Fibroblast of lung (primary cell): ENCODE results near the gene ADAMTS6.

Experiments used
- CTCF ChIP-seq, 2 donors: IDR thresholded peaks in 1 of 2; conservative IDR thresholded peaks in 1 of 2; 1 replicate in 1 of 2; 2 replicates in 1 of 2; pipeline ENCODE4 v1.5.1; 2011 to 2012; ENCODE audit warnings: low read length in 2 of 2, control low read depth in 1 of 2, inconsistent platforms in 1 of 2, low read depth in 1 of 2, mild to moderate bottlenecking in 1 of 2
- EZH2 ChIP-seq: IDR thresholded peaks from 2 replicates; pipeline ENCODE4 v1.5.1; 2012; ENCODE audit warnings: low read length, control low read depth, mild to moderate bottlenecking; ENCODE audit errors: missing control alignments

GRCh38 chr5:65191554-65192135, 290.1 kb downstream of the ADAMTS6 start:
- no peak for TF ChIP-seq CTCF (conservative IDR thresholded peaks at IDR 0.05 in 1 of 2, IDR thresholded peaks at IDR 0.05 in 1 of 2; ENCODE audit: low read depth in 1 of 2, low read length in 2 of 2)
- no peak for TF ChIP-seq EZH2
